ENCODE measurements around the gene TRMT61A. TPM values are rescaled to one million over a fixed set of nuclear protein-coding genes. Genes with fewer than 3 reads are reported as not detected.

Gene TRMT61A
- total and polyA plus RNA-seq, 4 experiments from 2014 or later, result 4.6 to 14.0 (median 11.6) TPM

- H3K9me3 Mint-ChIP-seq, result peaks cover 0 to 1% (median 0%) of the 10 kb centered on the region in 8 donors
- intact Hi-C loops (cut with micrococcal nuclease), result no loop called here
- peaks cover 2 to 20% (median 11%) of the 10 kb centered on the region in 4 donors for H3K4me1 Mint-ChIP-seq
- H3K36me3 Mint-ChIP-seq, result peaks cover 0 to 1% of the 10 kb centered on the region in 2 donors
- H3K36me3 ChIP-seq (ENCODE audit: insufficient read depth, low read length), result no peaks in the 10 kb centered on the region
- no peaks in the 10 kb centered on the region for H3K27me3 ChIP-seq (ENCODE audit: insufficient read depth, low read length)
- H3K27me3 Mint-ChIP-seq, result peaks cover 3% of the 10 kb centered on the region in 2 donors
- H3K4me3 Mint-ChIP-seq, result peak overlapping the region in 7 of 8 donors; percentile 36 to 81 (median 69)
- H3K9me3 ChIP-seq (ENCODE audit: control insufficient read depth in 1 of 2, low read length in 2 of 2), result no peaks in the 10 kb centered on the region
- ChIA-PET CTCF (ENCODE audit: partially characterized antibody) (interaction anchor here (0.6 to 7.2 kb wide), 15 partner anchors 8 to 401 kb away, joined by 3 to 78 read pairs (median 4); partner anchors contain the start of genes COA8 and TRMT61A), POLR2A (ENCODE audit: partially characterized antibody) (interaction anchor here (0.8 to 1.5 kb wide), 4 partner anchors 9 to 43 kb away, joined by 3 to 8 read pairs (median 3); partner anchors contain the start of genes BAG5, COA8 and TRMT61A)
- no peak overlapping the region for H3K4me3 ChIP-seq (ENCODE audit: low read length in 2 of 2)
- H3K4me1 ChIP-seq (ENCODE audit: insufficient read depth, low read length), result peaks cover 22% of the 10 kb centered on the region
- DNase-seq, result no peak
- no peak overlapping the region for H3K27ac ChIP-seq (ENCODE audit: low read depth, low read length)
- H3K27ac Mint-ChIP-seq, result peak overlapping the region in 6 of 7 donors; percentile 30 to 80 (median 68)
These were observed 9.8 kb upstream of the TRMT61A start for GRCh38 chr14:103519043-103519836.

- H3K4me3 Mint-ChIP-seq, result peak overlapping the region; percentile 49 to 81 (median 66)
- H3K4me1 Mint-ChIP-seq, result peaks cover 0 to 21% (median 8%) of the 10 kb centered on the region in 4 donors
- Histone ChIP-seq H3K9me3 (ENCODE audit: control insufficient read depth in 1 of 2, low read length in 2 of 2) (no peaks in the 10 kb centered on the region), H3K36me3 (ENCODE audit: insufficient read depth, low read length) (no peaks in the 10 kb centered on the region), H3K4me1 (ENCODE audit: insufficient read depth, low read length) (peaks cover 22% of the 10 kb centered on the region), H3K27ac (ENCODE audit: low read depth, low read length) (no peak overlapping the region), H3K27me3 (ENCODE audit: insufficient read depth, low read length) (no peaks in the 10 kb centered on the region), H3K4me3 (ENCODE audit: low read length in 2 of 2) (no peak overlapping the region)
- peak overlapping the region in 1 of 7 donors; percentile 52 for H3K27ac Mint-ChIP-seq
- ChIA-PET POLR2A (ENCODE audit: partially characterized antibody) (interaction anchor here (1.5 kb wide), 1 partner anchor 9 kb away, joined by 8 read pairs; the partner anchor contains the start of gene TRMT61A), CTCF (ENCODE audit: partially characterized antibody) (interaction anchor here (1.4 to 7.2 kb wide), 4 partner anchors 9 to 39 kb away, joined by 6 to 78 read pairs (median 10); partner anchors contain the start of gene TRMT61A)
- peaks cover 3% of the 10 kb centered on the region in 2 donors for H3K27me3 Mint-ChIP-seq
- peaks cover 0 to 1% (median 0%) of the 10 kb centered on the region in 8 donors for H3K9me3 Mint-ChIP-seq
- intact Hi-C loops (cut with micrococcal nuclease), result no loop called here
- H3K36me3 Mint-ChIP-seq, result peaks cover 0 to 1% of the 10 kb centered on the region in 2 donors
- no peak for DNase-seq
These were observed 9.2 kb upstream of the TRMT61A start for GRCh38 chr14:103519837-103520212.

GRCh38 chr14:103520269-103520656 is 8.7 kb upstream of the TRMT61A start:
- Mint-ChIP-seq H3K27me3 (peaks cover 3% of the 10 kb centered on the region in 2 donors), H3K9me3 (peaks cover 0 to 1% (median 0%) of the 10 kb centered on the region in 8 donors), H3K4me3 (peak overlapping the region in 7 of 8 donors; percentile 25 to 77 (median 66)), H3K36me3 (peaks cover 0 to 1% of the 10 kb centered on the region in 2 donors), H3K27ac (no peak overlapping the region), H3K4me1 (peaks cover 0 to 21% (median 8%) of the 10 kb centered on the region in 4 donors)
- Histone ChIP-seq H3K9me3 (ENCODE audit: control insufficient read depth in 1 of 2, low read length in 2 of 2) (no peaks in the 10 kb centered on the region), H3K27me3 (ENCODE audit: insufficient read depth, low read length) (no peaks in the 10 kb centered on the region), H3K4me3 (ENCODE audit: low read length in 2 of 2) (no peak overlapping the region), H3K4me1 (ENCODE audit: insufficient read depth, low read length) (peaks cover 22% of the 10 kb centered on the region), H3K27ac (ENCODE audit: low read depth, low read length) (no peak overlapping the region), H3K36me3 (ENCODE audit: insufficient read depth, low read length) (no peaks in the 10 kb centered on the region)
- intact Hi-C loops (cut with micrococcal nuclease), result no loop called here
- no peak for DNase-seq
- POLR2A ChIA-PET (ENCODE audit: partially characterized antibody), result interaction anchor here (0.8 to 2.4 kb wide), 2 partner anchors 10 to 186 kb away, joined by 3 to 17 read pairs; partner anchors contain the start of gene TRMT61A
- CTCF ChIA-PET (ENCODE audit: partially characterized antibody), result interaction anchor here (1.0 to 7.2 kb wide), 5 partner anchors 10 to 31 kb away, joined by 3 to 78 read pairs (median 6); no protein-coding TSS in a partner anchor

- intact Hi-C loops (cut with micrococcal nuclease), result loop anchor here (1.0 kb wide), 1 partner anchor 8 kb away; the partner anchor contains the start of gene TRMT61A
- Histone ChIP-seq H3K36me3 (ENCODE audit: insufficient read depth, low read length) (no peaks in the 10 kb centered on the region), H3K9me3 (ENCODE audit: control insufficient read depth in 1 of 2, low read length in 2 of 2) (no peaks in the 10 kb centered on the region), H3K27me3 (ENCODE audit: insufficient read depth, low read length) (no peaks in the 10 kb centered on the region), H3K4me1 (ENCODE audit: insufficient read depth, low read length) (peaks cover 22% of the 10 kb centered on the region), H3K27ac (ENCODE audit: low read depth, low read length) (no peak overlapping the region), H3K4me3 (ENCODE audit: low read length in 2 of 2) (peak overlapping the region in 1 of 2 donors; percentile 52)
- Mint-ChIP-seq H3K36me3 (peaks cover 0 to 1% of the 10 kb centered on the region in 2 donors), H3K27me3 (peaks cover 3% of the 10 kb centered on the region in 2 donors), H3K4me3 (peak overlapping the region; percentile 39 to 77 (median 66)), H3K27ac (no peak overlapping the region), H3K4me1 (peaks cover 0 to 21% (median 8%) of the 10 kb centered on the region in 4 donors), H3K9me3 (peaks cover 0 to 1% (median 0%) of the 10 kb centered on the region in 8 donors)
- POLR2A ChIA-PET (ENCODE audit: partially characterized antibody), result interaction anchor here (0.7 to 2.5 kb wide), 6 partner anchors 9 to 187 kb away, joined by 3 to 17 read pairs (median 4); partner anchors contain the start of genes BAG5, COA8, EIF5 and TRMT61A
- DNase-seq, result peak; percentile 59 to 76 (median 63)
- CTCF ChIA-PET (ENCODE audit: partially characterized antibody), result interaction anchor here (0.7 to 7.2 kb wide), 10 partner anchors 10 to 43 kb away, joined by 3 to 78 read pairs (median 4); partner anchors contain the start of genes BAG5 and COA8
These were observed 8.1 kb upstream of the TRMT61A start for GRCh38 chr14:103520657-103521437.

- H3K9me3 ChIP-seq (ENCODE audit: control insufficient read depth in 1 of 2, low read length in 2 of 2), result no peaks in the 10 kb centered on the region
- intact Hi-C loops (cut with micrococcal nuclease), result loop anchor here (1.0 kb wide), 1 partner anchor 8 kb away; the partner anchor contains the start of gene TRMT61A
- no peak overlapping the region for H3K27ac Mint-ChIP-seq
- H3K4me3 Mint-ChIP-seq, result peak overlapping the region in 1 of 8 donors; percentile 10
- peaks cover 0 to 21% (median 8%) of the 10 kb centered on the region in 4 donors for H3K4me1 Mint-ChIP-seq
- ChIA-PET POLR2A (ENCODE audit: partially characterized antibody) (interaction anchor here (0.7 to 2.5 kb wide), 5 partner anchors 8 to 187 kb away, joined by 3 to 17 read pairs (median 5); partner anchors contain the start of genes BAG5, COA8, EIF5 and TRMT61A), CTCF (ENCODE audit: partially characterized antibody) (interaction anchor here (0.7 to 7.2 kb wide), 10 partner anchors 9 to 42 kb away, joined by 3 to 78 read pairs (median 4); partner anchors contain the start of genes BAG5 and COA8)
- no peaks in the 10 kb centered on the region for H3K27me3 ChIP-seq (ENCODE audit: insufficient read depth, low read length)
- peaks cover 0 to 1% (median 0%) of the 10 kb centered on the region in 8 donors for H3K9me3 Mint-ChIP-seq
- peaks cover 22% of the 10 kb centered on the region for H3K4me1 ChIP-seq (ENCODE audit: insufficient read depth, low read length)
- peak in 3 of 5 donors; percentile 24 to 32 (median 24) for DNase-seq
- H3K27ac ChIP-seq (ENCODE audit: low read depth, low read length), result no peak overlapping the region
- peak overlapping the region in 1 of 2 donors; percentile 52 for H3K4me3 ChIP-seq (ENCODE audit: low read length in 2 of 2)
- H3K36me3 ChIP-seq (ENCODE audit: insufficient read depth, low read length), result no peaks in the 10 kb centered on the region
- peaks cover 0 to 1% of the 10 kb centered on the region in 2 donors for H3K36me3 Mint-ChIP-seq
- peaks cover 3% of the 10 kb centered on the region in 2 donors for H3K27me3 Mint-ChIP-seq
These were observed 7.5 kb upstream of the TRMT61A start for GRCh38 chr14:103521438-103521950.

- CTCF ChIA-PET (ENCODE audit: partially characterized antibody), result interaction anchor here (0.9 to 7.2 kb wide), 5 partner anchors 9 to 42 kb away, joined by 3 to 78 read pairs (median 5); no protein-coding TSS in a partner anchor
- intact Hi-C loops (cut with micrococcal nuclease), result loop anchor here (1.0 kb wide), 1 partner anchor 7 kb away; the partner anchor contains the start of gene TRMT61A
- peaks cover 0 to 1% (median 0%) of the 10 kb centered on the region in 8 donors for H3K9me3 Mint-ChIP-seq
- Histone ChIP-seq H3K9me3 (ENCODE audit: control insufficient read depth in 1 of 2, low read length in 2 of 2) (no peaks in the 10 kb centered on the region), H3K36me3 (ENCODE audit: insufficient read depth, low read length) (no peaks in the 10 kb centered on the region), H3K4me1 (ENCODE audit: insufficient read depth, low read length) (peaks cover 22% of the 10 kb centered on the region), H3K27me3 (ENCODE audit: insufficient read depth, low read length) (no peaks in the 10 kb centered on the region), H3K4me3 (ENCODE audit: low read length in 2 of 2) (peak overlapping the region in 1 of 2 donors; percentile 52), H3K27ac (ENCODE audit: low read depth, low read length) (no peak overlapping the region)
- H3K36me3 Mint-ChIP-seq, result peaks cover 0 to 1% of the 10 kb centered on the region in 2 donors
- peak in 1 of 5 donors; percentile 19 for DNase-seq
- POLR2A ChIA-PET (ENCODE audit: partially characterized antibody), result interaction anchor here (0.7 to 2.5 kb wide), 4 partner anchors 8 to 188 kb away, joined by 3 to 17 read pairs (median 9); partner anchors contain the start of genes BAG5, COA8, EIF5 and TRMT61A
- H3K4me3 Mint-ChIP-seq, result peak overlapping the region; percentile 59 to 74 (median 66)
- H3K27ac Mint-ChIP-seq, result no peak overlapping the region
- peaks cover 3% of the 10 kb centered on the region in 2 donors for H3K27me3 Mint-ChIP-seq
- H3K4me1 Mint-ChIP-seq, result peaks cover 0 to 25% (median 8%) of the 10 kb centered on the region in 4 donors
These were observed 6.9 kb upstream of the TRMT61A start for GRCh38 chr14:103521951-103522563.
